ENCODE results near the gene IGF2.

GRCh38 chr11:2187280-2187707 lies 48.1 kb upstream of the IGF2 start:
- TF ChIP-seq ARNTL (CRISPR knock-in tag; IDR thresholded peaks at IDR 0.05; ENCODE audit: borderline replicate concordance, low read depth), result no peak
- no peak for TF ChIP-seq TOX (CRISPR knock-in tag; IDR thresholded peaks at IDR 0.05; ENCODE audit: borderline replicate concordance)
- no peak for TF ChIP-seq ZNF70 (CRISPR knock-in tag; IDR thresholded peaks at IDR 0.05)
- TF ChIP-seq ZFP3 (CRISPR knock-in tag; IDR thresholded peaks at IDR 0.05), result no peak
- TF ChIP-seq SNAI2 (CRISPR knock-in tag; IDR thresholded peaks at IDR 0.05), result no peak
- TF ChIP-seq ESRRG (CRISPR knock-in tag; IDR thresholded peaks at IDR 0.05), result no peak
- no peak for TF ChIP-seq ZNF8 (CRISPR knock-in tag; IDR thresholded peaks at IDR 0.05)
- no peak for TF ChIP-seq RARB (CRISPR knock-in tag; IDR thresholded peaks at IDR 0.05)
- no peak for TF ChIP-seq BACH2 (CRISPR knock-in tag; IDR thresholded peaks at IDR 0.05; ENCODE audit: borderline replicate concordance)
- no peak for TF ChIP-seq ZFP30 (CRISPR knock-in tag; IDR thresholded peaks at IDR 0.05)
- no peak for TF ChIP-seq ZC3H10 (CRISPR knock-in tag; IDR thresholded peaks at IDR 0.05)
- TF ChIP-seq POU6F1 (CRISPR knock-in tag; IDR thresholded peaks at IDR 0.05; ENCODE audit: borderline replicate concordance, low read depth), result no peak
